GM18526 (cell line): ENCODE results near the gene PPL.

Source experiments
- POLR2A ChIP-seq: IDR thresholded peaks from 3 replicates; pipeline ENCODE4 v1.6.1; 2011; ENCODE audit not compliant: insufficient read length; ENCODE audit errors: extremely low read depth

Gene PPL

GRCh38 chr16:4945560-4946502 lies 8.9 kb upstream of the PPL start:
- TF ChIP-seq POLR2A, result no peak

- TF ChIP-seq POLR2A, result no peak
These were observed 7.7 kb upstream of the PPL start for GRCh38 chr16:4944333-4945281.

GRCh38 chr16:4942481-4942880 lies 5.5 kb upstream of the PPL start:
- no peak for TF ChIP-seq POLR2A

GRCh38 chr16:4940719-4941118 lies 3.8 kb upstream of the PPL start:
- TF ChIP-seq POLR2A, result no peak

- no peak for TF ChIP-seq POLR2A
These were observed 1.7 kb upstream of the PPL start for GRCh38 chr16:4938683-4939030.

- no peak for TF ChIP-seq POLR2A
These were observed 1.1 kb upstream of the PPL start for GRCh38 chr16:4937782-4938682.

- no peak for TF ChIP-seq POLR2A
These were observed 562 bp downstream of the PPL start for GRCh38 chr16:4936181-4936990.

GRCh38 chr16:4935241-4935855 lies 1.6 kb downstream of the PPL start:
- no peak for TF ChIP-seq POLR2A

GRCh38 chr16:4934591-4934990 lies 2.4 kb downstream of the PPL start:
- TF ChIP-seq POLR2A, result no peak

GRCh38 chr16:4933871-4934395 lies 3.0 kb downstream of the PPL start:
- TF ChIP-seq POLR2A, result no peak

GRCh38 chr16:4933433-4933832 lies 3.5 kb downstream of the PPL start:
- TF ChIP-seq POLR2A, result no peak

GRCh38 chr16:4931381-4931780 lies 5.6 kb downstream of the PPL start:
- no peak for TF ChIP-seq POLR2A

- TF ChIP-seq POLR2A, result no peak
These were observed 8.7 kb downstream of the PPL start for GRCh38 chr16:4928227-4928626.
